Measurements from ENCODE around the gene VPS39. TPM values are rescaled to one million over a fixed set of nuclear protein-coding genes. Genes with fewer than 3 reads are reported as not detected.

The VPS39 gene
- total and polyA plus RNA-seq, 2 of the 8 experiments (the other 6 are each of a cell fraction or from before 2014, with no cell fraction given) = 34.4 to 36.6 TPM

- Histone ChIP-seq H4K20me1 (replicated peaks in 1 of 2; ENCODE audit: control insufficient read depth in 1 of 2, insufficient read depth in 2 of 2, low read length in 2 of 2) (no peaks in the 10 kb centered on the region), H2BK5ac (ENCODE audit: low read depth, low read length) (no peak overlapping the region), H2BK15ac (ENCODE audit: low read length) (no peak overlapping the region), H3K27ac (ENCODE audit: low read depth, low read length) (no peak overlapping the region), H3K23me2 (ENCODE audit: low read depth, low read length) (no peaks in the 10 kb centered on the region), H4K5ac (ENCODE audit: insufficient read length, low read depth, low read length) (no peak overlapping the region), H4K91ac (replicated peaks; ENCODE audit: insufficient read length, low read length) (no peak overlapping the region), H2AFZ (ENCODE audit: low read length) (peak overlapping the region; percentile 76; the same call in 1 of the 2 replicates), H3K79me2 (ENCODE audit: control insufficient read depth in 1 of 2, insufficient read depth in 2 of 2, low read length in 2 of 2) (no peaks in the 10 kb centered on the region), H3K4me1 (replicated peaks in 1 of 4; ENCODE audit: control insufficient read depth in 3 of 4, insufficient read depth in 4 of 4, low read length in 3 of 4) (peaks cover 0 to 7% (median 4%) of the 10 kb centered on the region in 4 experiments; a peak in 3 of 7 replicates), H3K27me3 (replicated peaks in 1 of 4; ENCODE audit: control insufficient read depth in 3 of 4, extremely low read depth in 1 of 4, insufficient read depth in 3 of 4, low read length in 3 of 4) (no peaks in the 10 kb centered on the region), H2BK20ac (ENCODE audit: low read length) (no peak overlapping the region), H3K4me2 (ENCODE audit: insufficient read depth in 1 of 2, low read depth in 2 of 2, low read length in 2 of 2) (no peak overlapping the region; a peak in 1 of 4 replicates), H3K9me3 (ENCODE audit: insufficient read depth in 2 of 2, low read depth in 1 of 2, low read length in 1 of 2) (no peaks in the 10 kb centered on the region), H3K9ac (replicated peaks in 1 of 4; ENCODE audit: extremely low read depth in 1 of 4, low read depth in 3 of 4, low read length in 3 of 4) (no peak overlapping the region), H3K23ac (ENCODE audit: insufficient read length) (no peak overlapping the region), H2BK120ac (replicated peaks; ENCODE audit: low read depth, low read length) (no peak overlapping the region), H3K4ac (replicated peaks; ENCODE audit: insufficient read length, low read depth, low read length) (no peak overlapping the region), H3K79me1 (ENCODE audit: low read depth, low read length) (no peaks in the 10 kb centered on the region), H3K14ac (ENCODE audit: insufficient read length) (no peak overlapping the region), H3K56ac (replicated peaks; ENCODE audit: insufficient read length, low read depth, low read length) (no peak overlapping the region), H3K36me3 (ENCODE audit: control insufficient read depth in 2 of 4, insufficient read depth in 4 of 4, low read length in 3 of 4) (no peaks in the 10 kb centered on the region), H2AK5ac (ENCODE audit: low read depth, low read length) (no peak overlapping the region), H3K18ac (ENCODE audit: extremely low read depth, low read length) (0 out of 2 replicates have a peak overlapping the region, but pooled peaks have one; percentile 7), H3K4me3 (ENCODE audit: extremely low read depth in 1 of 4, insufficient read depth in 2 of 4, low read depth in 3 of 4, low read length in 4 of 4) (no peak overlapping the region), H4K8ac (ENCODE audit: extremely low read depth, insufficient read depth, low read length) (no peak overlapping the region), H2BK12ac (ENCODE audit: low read depth, low read length) (no peak overlapping the region)
- 81% methylated on average over 8 of the region's 9 CpGs; no CpG with 5 or more reads in 1 of the 2 experiments for WGBS, 2 experiments (ENCODE audit: extremely low coverage in 1 of 2, insufficient coverage in 1 of 2, insufficient read length in 1 of 2, insufficient replicate concordance in 2 of 2, low coverage in 1 of 2, low lambda C conversion rate in 2 of 2, missing lambda C conversion rate in 1 of 2)
- FAIRE-seq (no peak), DNase-seq (ENCODE audit: low read depth in 1 of 2, low spot score in 2 of 2) (no peak)
- POLR2A ChIA-PET (ENCODE audit: partially characterized antibody) = interaction anchor here (0.7 kb wide), 1 partner anchor 53 kb away, joined by 3 read pairs; no protein-coding TSS in a partner anchor
- TF ChIP-seq SUZ12 (IDR thresholded peaks at IDR 0.05; ENCODE audit: low read length) (no peak), CHD2 (IDR thresholded peaks at IDR 0.05; ENCODE audit: low read length) (no peak), CBX5 (IDR thresholded peaks at IDR 0.05; ENCODE audit: low read depth, low read length) (no peak), ATF3 (IDR thresholded peaks at IDR 0.05; ENCODE audit: insufficient read depth, low read depth, low read length) (no peak), RXRA (IDR thresholded peaks at IDR 0.05; ENCODE audit: insufficient read depth, low read depth, low read length) (no peak), RNF2 (IDR thresholded peaks at IDR 0.05; ENCODE audit: borderline replicate concordance, low read depth, low read length, missing control alignments, poor library complexity, severe bottlenecking) (no peak), NRF1 (IDR thresholded peaks at IDR 0.05; ENCODE audit: low read depth, low read length) (no peak), SRF (IDR thresholded peaks at IDR 0.05; ENCODE audit: low read depth, low read length) (no peak), GTF2F1 (IDR thresholded peaks at IDR 0.05; ENCODE audit: borderline replicate concordance, low read depth, low read length) (no peak), POU5F1 (IDR thresholded peaks at IDR 0.05; ENCODE audit: low read depth, low read length) (no peak)
- CTCF ChIA-PET (ENCODE audit: partially characterized antibody) = interaction anchor here (0.9 to 22.6 kb wide), 14 partner anchors 7 to 253 kb away, joined by 3 to 416 read pairs (median 5); no protein-coding TSS in a partner anchor
Measured at GRCh38 chr15:42131826-42132806, 76.0 kb downstream of the VPS39 start.
